22Rv1 (cell line): ENCODE data around the gene RPS25.

Experiments used
- CTCF ChIP-seq: fragments of 450-650 bp; IDR thresholded peaks from 2 replicates; pipeline ENCODE4 v1.5.1; 2017; ENCODE audit warnings: mild to moderate bottlenecking
- ZFX ChIP-seq: fragments of 450-650 bp; IDR thresholded peaks from 2 replicates; pipeline ENCODE4 v1.6.1; 2017; ENCODE audit warnings: antibody characterized with exemption, borderline replicate concordance

- TF ChIP-seq CTCF (no peak), ZFX (no peak)
These were observed 29.1 kb upstream of the RPS25 start for GRCh38 chr11:119047205-119047604.
